SU-DHL-6 (cell line): ENCODE measurements around the gene PNMA8B.

Source experiments
- CTCF ChIP-seq: fragments of 200-600 bp; sonication (generic); IDR thresholded peaks from one replicate; pipeline ENCODE4 v1.5.1; 2017; ENCODE audit warnings: antibody characterized with exemption, mild to moderate bottlenecking, low read length, moderate library complexity; ENCODE audit not compliant: insufficient read depth, poor library complexity, severe bottlenecking
- EZH2phosphoT487 ChIP-seq: fragments of 200-600 bp; sonication (generic), shearing (Covaris generic); conservative IDR thresholded peaks from 2 replicates; pipeline ENCODE4 v1.6.1; 2018; ENCODE audit warnings: mild to moderate bottlenecking, antibody characterized with exemption, low read length, moderate library complexity, mixed read lengths

GRCh38 chr19:46489445-46490272, 6.0 kb downstream of the PNMA8B start:
- no peak for TF ChIP-seq CTCF
- TF ChIP-seq EZH2phosphoT487, result no peak
